HepG2 (cell line): ENCODE measurements around the gene DOCK10. TPM values are rescaled to one million over a fixed set of nuclear protein-coding genes. Genes with fewer than 3 reads are reported as not detected.

Experiments
- ATAC-seq: fragments of 200-7000 bp; cut with Tn5 transposase; 3 replicates; pipeline ENCODE4 v1.9.1; 2020; ENCODE audit warnings: mild to moderate bottlenecking, moderate library complexity
- BruUV-seq: library from RNA; stranded (reverse); fragments of 400-500 nt; replicated peaks from 2 replicates; lab custom pipeline; 2021; lab: Mats Ljungman, UMichigan
- CTCF ChIA-PET: fragments of 300-600 bp; formaldehyde crosslinking; extraction: SDS; loops from one replicate; lab custom pipeline; 2021; ENCODE audit warnings: low total read pairs, inconsistent platforms, low intra/inter-chr PET ratio; lab: Yijun Ruan, JAX
- POLR2A ChIA-PET: fragments of 350-600 bp; sonication (Branson Sonifier 250); formaldehyde crosslinking; loops from one replicate; lab custom pipeline; 2020; ENCODE audit warnings: antibody characterized with exemption, inconsistent platforms; lab: Yijun Ruan, JAX
- DNase-seq: peaks from one replicate; pipeline ENCODE4 v3.0.0-alpha.2; 2015; ENCODE audit warnings: low spot score
- FAIRE-seq: peaks from 3 replicates; lab custom pipeline; 2011; peaks lifted over from hg19 to GRCh38; lab: Jason Lieb, UNC
- H2AFZ ChIP-seq: one replicate; pipeline ENCODE4 v1.6.1; 2011; ENCODE audit warnings: low read length, inconsistent platforms
- H3K27ac ChIP-seq: fragments of 300-600 bp; 3 replicates; pipeline ENCODE4 v1.8.0; 2011; ENCODE audit warnings: mixed run types, mild to moderate bottlenecking, mixed read lengths, low read length, inconsistent platforms; ENCODE audit not compliant: insufficient read depth; ENCODE audit errors: extremely low read length
- H3K27me3 ChIP-seq, 2 experiments: fragments of 200-600 bp in 1 of 2; 2 replicates in 1 of 2; 3 replicates in 1 of 2; pipeline versions ENCODE4 v1.6.0 to v1.8.0; 2011; ENCODE audit warnings: low read length in 2 of 2, mild to moderate bottlenecking in 2 of 2, moderate library complexity in 2 of 2, inconsistent platforms in 1 of 2; ENCODE audit not compliant: insufficient read depth in 2 of 2, control insufficient read depth in 1 of 2
- H3K36me3 ChIP-seq, 2 experiments: fragments of 200-600 bp in 1 of 2; replicated peaks in 1 of 2; 2 replicates in 1 of 2; 3 replicates in 1 of 2; pipeline versions ENCODE4 v1.5.1 to v1.8.0; 2011; ENCODE audit warnings: low read length in 2 of 2, inconsistent platforms in 1 of 2; ENCODE audit not compliant: insufficient read depth in 2 of 2, control insufficient read depth in 1 of 2
- H3K4me1 ChIP-seq: 2 replicates; pipeline ENCODE4 v1.5.1; 2012; ENCODE audit warnings: low read length, inconsistent platforms; ENCODE audit not compliant: insufficient read depth
- H3K4me2 ChIP-seq: 2 replicates; pipeline ENCODE4 v1.6.0; 2011; ENCODE audit warnings: low read depth, low read length, inconsistent platforms
- H3K4me3 ChIP-seq, 3 experiments: fragments of 200-600 bp in 1 of 3; sonication (generic), shearing (Covaris generic) in 1 of 3; replicated peaks in 1 of 3; 2 replicates each; pipeline ENCODE4 v1.5.1; 2011 to 2016; ENCODE audit warnings: low read length in 3 of 3, inconsistent platforms in 2 of 3, low read depth in 2 of 3, mild to moderate bottlenecking in 2 of 3, control low read depth in 1 of 3, mixed read lengths in 1 of 3; ENCODE audit not compliant: insufficient read depth in 1 of 3
- H3K79me2 ChIP-seq: one replicate; pipeline ENCODE4 v1.6.1; 2011; ENCODE audit warnings: low read length, inconsistent platforms; ENCODE audit not compliant: insufficient read depth
- H3K9ac ChIP-seq: 2 replicates; pipeline ENCODE4 v1.6.0; 2011; ENCODE audit warnings: mild to moderate bottlenecking, low read depth, low read length, inconsistent platforms; ENCODE audit not compliant: insufficient read depth
- H3K9me3 ChIP-seq: 2 replicates; pipeline ENCODE4 v1.5.1; 2012; ENCODE audit warnings: mild to moderate bottlenecking, low read length
- H4K20me1 ChIP-seq: 2 replicates; pipeline ENCODE4 v1.6.0; 2011; ENCODE audit warnings: inconsistent platforms, mild to moderate bottlenecking, low read length, moderate library complexity; ENCODE audit not compliant: insufficient read depth
- ATF7 ChIP-seq, 2 experiments: fragments of 450-650 bp in 1 of 2; sonication (generic) in 1 of 2; formaldehyde crosslinking in 1 of 2; IDR thresholded peaks; 2 replicates each; pipeline versions ENCODE4 v1.4.0 to v1.6.1; 2016 to 2020; ENCODE audit warnings: antibody characterized with exemption in 1 of 2, mild to moderate bottlenecking in 1 of 2, missing genetic modification reagents in 1 of 2
- CEBPB ChIP-seq: IDR thresholded peaks from 2 replicates; pipeline ENCODE4 v1.6.1; 2011; ENCODE audit warnings: low read depth, low read length, improper control_type of control experiment, borderline replicate concordance
- CREB1 ChIP-seq, 2 experiments: fragments of 450-650 bp in 1 of 2; IDR thresholded peaks; 2 replicates each; pipeline ENCODE4 v1.6.1; 2016 to 2017; ENCODE audit warnings: control low read depth in 1 of 2, mild to moderate bottlenecking in 1 of 2, missing compliant biosample characterization in 1 of 2, missing genetic modification characterization in 1 of 2
- EP300 ChIP-seq, 3 experiments: sonication (generic) in 1 of 3; formaldehyde crosslinking in 1 of 3; IDR thresholded peaks; 2 replicates each; pipeline versions ENCODE4 v1.5.1 to v1.6.1; 2011 to 2020; ENCODE audit warnings: low read depth in 2 of 3, low read length in 2 of 3, borderline replicate concordance in 1 of 3, improper control_type of control experiment in 1 of 3, mild to moderate bottlenecking in 1 of 3, missing genetic modification reagents in 1 of 3, moderate library complexity in 1 of 3
- HNF4G ChIP-seq, 2 experiments: sonication (generic) in 1 of 2; formaldehyde crosslinking in 1 of 2; IDR thresholded peaks; 2 replicates each; pipeline versions ENCODE4 v1.4.0 to v1.6.1; 2011 to 2020; ENCODE audit warnings: borderline replicate concordance in 2 of 2, low read depth in 2 of 2, mild to moderate bottlenecking in 2 of 2, low read length in 1 of 2, missing genetic modification reagents in 1 of 2, moderate library complexity in 1 of 2
- HNRNPLL ChIP-seq: fragments of 200-400 bp; formaldehyde crosslinking; IDR thresholded peaks from 2 replicates; pipeline ENCODE4 v1.6.1; 2017; ENCODE audit warnings: mild to moderate bottlenecking, low read depth, low read length; ENCODE audit not compliant: poor library complexity, severe bottlenecking
- TERF1 ChIP-seq: sonication (generic); formaldehyde crosslinking; IDR thresholded peaks from 2 replicates; pipeline ENCODE4 v1.8.0; 2022; ENCODE audit warnings: mild to moderate bottlenecking, missing genetic modification reagents, moderate library complexity
- TGIF2 ChIP-seq: IDR thresholded peaks from 2 replicates; pipeline ENCODE4 v1.6.1; 2016; ENCODE audit warnings: control low read depth, missing compliant biosample characterization
- ZNF138 ChIP-seq: sonication (generic); formaldehyde crosslinking; IDR thresholded peaks from 2 replicates; pipeline ENCODE4 v1.5.0; 2020; ENCODE audit warnings: mild to moderate bottlenecking, low read depth, missing genetic modification reagents
- ZNF382 ChIP-seq: sonication (generic); formaldehyde crosslinking; IDR thresholded peaks from 2 replicates; pipeline ENCODE4 v1.5.0; 2020; ENCODE audit warnings: missing genetic modification reagents, mild to moderate bottlenecking, borderline replicate concordance
- ZNF770 ChIP-seq: sonication (generic); formaldehyde crosslinking; IDR thresholded peaks from 2 replicates; pipeline ENCODE4 v1.5.0; 2020; ENCODE audit warnings: mild to moderate bottlenecking, missing genetic modification reagents
- ZSCAN20 ChIP-seq: sonication (generic); formaldehyde crosslinking; IDR thresholded peaks from 2 replicates; pipeline ENCODE4 v1.4.0; 2020; ENCODE audit warnings: missing genetic modification reagents, mild to moderate bottlenecking, borderline replicate concordance
- WGBS: methylation state at CpG from one replicate; pipeline ENCODE4 v1.1.6; 2017; ENCODE audit warnings: low lambda C conversion rate; 5-methylcytosine and 5-hydroxymethylcytosine counted together
- in situ Hi-C: cut with HindIII; loops from 2 replicates; pipeline ENCODE4 v1.10.0; 2017; ENCODE audit warnings: low pct_unique_long_range_greater_than_20kb; ENCODE audit not compliant: extremely low pct_ligation_motif_present
- intact Hi-C: fragments of 100-400 bp; cut with micrococcal nuclease; formaldehyde crosslinking; loops from one replicate; pipeline ENCODE4 v1.10.0; 2022; ENCODE audit not compliant: unreplicated experiment
- polyA plus RNA-seq, 8 experiments: library from polyadenylated mRNA; depleted of rRNA in 3 of 8; stranded (reverse) in 7 of 8; unstranded in 1 of 8; fragments of >200 nt; fragmentation: Illumina TruSeq in 4 of 8; extraction: Trizol in 4 of 8; gene quantifications; 2 replicates each; pipeline versions ENCODE4 v1.2.1 to v1.2.3, GENCODE V29; 2011 to 2016; ENCODE audit warnings: low read depth in 4 of 8, missing spikeins in 1 of 8, mixed read lengths in 1 of 8; ENCODE audit not compliant: insufficient read depth in 1 of 8
- total RNA-seq, 5 experiments: library from RNA; depleted of rRNA; stranded (reverse); fragments of >200 nt; fragmentation: Illumina TruSeq; extraction: Trizol; gene quantifications; 2 replicates each; pipeline ENCODE4 v1.2.3, GENCODE V29; 2016; ENCODE audit warnings: low read depth in 1 of 5

Gene DOCK10
- total and polyA plus RNA-seq, 2 of the 13 experiments (the other 11 are each of a cell fraction or from before 2014, with no cell fraction given), result not detected

DNA sequence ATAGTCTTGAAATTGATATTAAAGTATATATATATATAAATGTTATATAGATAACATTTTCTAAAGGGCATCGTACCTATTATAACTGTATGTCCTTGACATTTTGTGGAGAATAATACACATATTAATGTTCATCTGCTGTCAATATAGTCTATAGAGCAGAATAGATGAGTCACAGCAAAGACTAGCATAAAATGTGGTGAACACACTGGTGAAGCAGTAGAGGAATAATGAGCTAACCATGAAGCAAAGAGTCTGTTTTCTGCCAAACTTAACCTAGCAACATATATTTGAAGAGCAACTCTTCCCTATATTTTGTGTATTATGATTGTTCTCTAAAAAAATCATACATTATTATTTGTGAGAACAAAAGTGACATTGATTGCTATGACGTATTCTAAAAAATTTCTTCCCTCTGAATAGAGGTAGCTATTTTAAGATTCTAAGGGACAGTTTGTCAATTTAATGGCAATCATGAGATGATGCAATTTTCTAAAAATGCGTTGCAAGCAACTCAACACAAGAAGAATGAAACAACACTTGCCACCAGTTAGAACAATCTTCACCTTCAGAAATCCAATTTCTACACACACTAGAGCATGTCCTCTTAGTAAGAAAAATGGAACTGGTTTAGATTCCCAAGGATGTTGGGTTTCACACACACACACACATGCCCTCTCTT lies 22.0 kb downstream of the DOCK10 start:
- ChIA-PET POLR2A (no interaction called here), CTCF (no interaction called here)
- Histone ChIP-seq H3K4me3 (no peak overlapping the region), H3K27me3 (no peaks in the 10 kb centered on the region), H2AFZ (no peak overlapping the region), H3K79me2 (no peaks in the 10 kb centered on the region), H3K27ac (no peak overlapping the region), H3K9me3 (no peaks in the 10 kb centered on the region), H3K4me1 (no peaks in the 10 kb centered on the region), H3K4me2 (no peak overlapping the region), H3K9ac (no peak overlapping the region), H4K20me1 (no peaks in the 10 kb centered on the region), H3K36me3 (no peaks in the 10 kb centered on the region)
- intact Hi-C loops, result no loop called here
- BruUV-seq, result no TSS peak
- ATAC-seq (no peak), FAIRE-seq (no peak), DNase-seq (no peak)
- no peak for TF ChIP-seq HNRNPLL
- TF ChIP-seq CEBPB, result 0 out of 2 replicates have a peak, but pooled peaks have one; percentile 16
- TF ChIP-seq TERF1 (CRISPR knock-in tag), result no peak
- TF ChIP-seq ZNF138 (CRISPR knock-in tag), result no peak
- no peak for TF ChIP-seq TGIF2 (CRISPR knock-in tag)
- peak; percentile 58 for TF ChIP-seq CREB1 (IDR thresholded peaks at IDR 0.05)
- TF ChIP-seq CREB1 (CRISPR knock-in tag; IDR thresholded peaks at IDR 0.05), result no peak
- no peak for TF ChIP-seq ZSCAN20 (CRISPR knock-in tag)
- TF ChIP-seq EP300 (IDR thresholded peaks at IDR 0.05; ENCODE audit: low read depth in 2 of 2, low read length in 2 of 2), result no peak
- TF ChIP-seq EP300 (CRISPR knock-in tag; IDR thresholded peaks at IDR 0.05; ENCODE audit: borderline replicate concordance), result no peak
- TF ChIP-seq ATF7 (IDR thresholded peaks at IDR 0.05), result peak; percentile 54
- TF ChIP-seq ATF7 (CRISPR knock-in tag; IDR thresholded peaks at IDR 0.05), result no peak
- TF ChIP-seq ZNF382, result no peak
- TF ChIP-seq ZNF770 (CRISPR knock-in tag), result no peak
- no peak for TF ChIP-seq HNF4G (IDR thresholded peaks at IDR 0.05; ENCODE audit: borderline replicate concordance, low read depth, low read length)
- no peak for TF ChIP-seq HNF4G (CRISPR knock-in tag; IDR thresholded peaks at IDR 0.05; ENCODE audit: borderline replicate concordance, low read depth)
- in situ Hi-C loops, result no loop called here
- WGBS, result 8% methylated on average over 3 of the region's 3 CpGs
